Osteoblast (primary cell): ENCODE measurements around the gene SLC45A1. TPM values are rescaled to one million over a fixed set of nuclear protein-coding genes. Genes with fewer than 3 reads are reported as not detected.

Source experiments
- DNase-seq: peaks from one replicate; pipeline ENCODE4 v3.0.0; 2011; ENCODE audit warnings: low spot score, mixed read lengths; ENCODE audit not compliant: insufficient read length; ENCODE audit errors: missing footprints
- H2AFZ ChIP-seq: 2 replicates; pipeline ENCODE4 v1.6.0; 2011; ENCODE audit warnings: mild to moderate bottlenecking, low read length
- H3K27ac ChIP-seq: 2 replicates; pipeline ENCODE4 v1.5.1; 2011; ENCODE audit warnings: mild to moderate bottlenecking, low read depth, low read length, moderate library complexity
- H3K27me3 ChIP-seq: 2 replicates; pipeline ENCODE4 v1.6.0; 2012; ENCODE audit warnings: mild to moderate bottlenecking, control low read depth, inconsistent platforms, low read length, moderate library complexity; ENCODE audit not compliant: insufficient read depth
- H3K36me3 ChIP-seq: 2 replicates; pipeline ENCODE4 v1.5.1; 2011; ENCODE audit warnings: mild to moderate bottlenecking, low read length, control low read depth, moderate library complexity; ENCODE audit not compliant: insufficient read depth
- H3K4me1 ChIP-seq: 2 replicates; pipeline ENCODE4 v1.5.1; 2011; ENCODE audit warnings: mild to moderate bottlenecking, low read length, control low read depth, moderate library complexity; ENCODE audit not compliant: insufficient read depth
- H3K4me2 ChIP-seq: 2 replicates; pipeline ENCODE4 v1.6.0; 2011; ENCODE audit warnings: mild to moderate bottlenecking, low read length; ENCODE audit not compliant: insufficient read depth
- H3K4me3 ChIP-seq: fragments of 200-600 bp; sonication (generic); 3 replicates; pipeline ENCODE4 v1.5.1; 2012; ENCODE audit warnings: mild to moderate bottlenecking, low read length, inconsistent platforms; ENCODE audit not compliant: insufficient read depth
- H3K79me2 ChIP-seq: 2 replicates; pipeline ENCODE4 v1.6.0; 2012; ENCODE audit warnings: mild to moderate bottlenecking, low read length, control low read depth, inconsistent platforms; ENCODE audit not compliant: insufficient read depth
- H3K9me3 ChIP-seq: 2 replicates; pipeline ENCODE4 v1.5.1; 2011; ENCODE audit warnings: low read depth, low read length, control low read depth
- H4K20me1 ChIP-seq: 2 replicates; pipeline ENCODE4 v1.6.0; 2012; ENCODE audit warnings: mild to moderate bottlenecking, low read length, control low read depth; ENCODE audit not compliant: insufficient read depth
- CTCF ChIP-seq: IDR thresholded peaks from 2 replicates; pipeline ENCODE4 v1.5.1; 2011; ENCODE audit warnings: mild to moderate bottlenecking, low read depth, low read length, moderate library complexity; ENCODE audit errors: extremely low read depth
- total RNA-seq: library from RNA; depleted of rRNA; stranded (reverse); fragments of >200 nt; gene quantifications from 2 replicates; pipeline ENCODE4 v1.2.3, GENCODE V29; 2012

Gene SLC45A1
- total RNA-seq, 1 donor: 1.8 TPM

GRCh38 chr1:8339203-8339600 lies 21.3 kb downstream of the SLC45A1 start:
- Histone ChIP-seq H2AFZ (no peak overlapping the region), H3K4me2 (no peak overlapping the region), H4K20me1 (no peaks in the 10 kb centered on the region), H3K27me3 (no peaks in the 10 kb centered on the region), H3K36me3 (no peaks in the 10 kb centered on the region), H3K4me1 (peaks cover 13% of the 10 kb centered on the region), H3K9me3 (no peaks in the 10 kb centered on the region), H3K27ac (no peak overlapping the region), H3K79me2 (no peaks in the 10 kb centered on the region), H3K4me3 (no peak overlapping the region)
- no peak for DNase-seq
- TF ChIP-seq CTCF: no peak

- no peak for TF ChIP-seq CTCF
- H2AFZ ChIP-seq: no peak overlapping the region
These were observed 22.5 kb downstream of the SLC45A1 start for GRCh38 chr1:8340448-8340847.

GRCh38 chr1:8342325-8342724 lies 24.4 kb downstream of the SLC45A1 start:
- TF ChIP-seq CTCF: no peak
- H3K27ac ChIP-seq: no peak overlapping the region
- H3K4me1 ChIP-seq: peaks cover 13% of the 10 kb centered on the region
- H4K20me1 ChIP-seq: no peaks in the 10 kb centered on the region
- H3K4me2 ChIP-seq: no peak overlapping the region
- no peak overlapping the region for H2AFZ ChIP-seq
- no peak overlapping the region for H3K4me3 ChIP-seq
- H3K36me3 ChIP-seq: no peaks in the 10 kb centered on the region
- H3K79me2 ChIP-seq: no peaks in the 10 kb centered on the region
- H3K9me3 ChIP-seq: no peaks in the 10 kb centered on the region
- peak; percentile 55 for DNase-seq
- no peaks in the 10 kb centered on the region for H3K27me3 ChIP-seq

More at GRCh38 chr1:8340448-8340847, 22.5 kb downstream of the SLC45A1 start:
- no peak overlapping the region for H3K27ac ChIP-seq
- no peak for DNase-seq
- no peak overlapping the region for H3K4me3 ChIP-seq
- peaks cover 13% of the 10 kb centered on the region for H3K4me1 ChIP-seq
- no peaks in the 10 kb centered on the region for H3K9me3 ChIP-seq
- no peaks in the 10 kb centered on the region for H3K36me3 ChIP-seq
- no peaks in the 10 kb centered on the region for H4K20me1 ChIP-seq
- H3K27me3 ChIP-seq: no peaks in the 10 kb centered on the region
- no peaks in the 10 kb centered on the region for H3K79me2 ChIP-seq
- no peak overlapping the region for H3K4me2 ChIP-seq

GRCh38 chr1:8343044-8343443 lies 25.1 kb downstream of the SLC45A1 start:
- H2AFZ ChIP-seq: peak overlapping the region; percentile 70

More at GRCh38 chr1:8343044-8343443, 25.1 kb downstream of the SLC45A1 start:
- Histone ChIP-seq H3K9me3 (no peaks in the 10 kb centered on the region), H3K4me3 (peak overlapping the region; percentile 46), H3K27ac (peak overlapping the region; percentile 78), H3K4me1 (peaks cover 13% of the 10 kb centered on the region), H4K20me1 (no peaks in the 10 kb centered on the region), H3K27me3 (no peaks in the 10 kb centered on the region), H3K36me3 (no peaks in the 10 kb centered on the region), H3K79me2 (no peaks in the 10 kb centered on the region), H3K4me2 (peak overlapping the region; percentile 78)
- no peak for TF ChIP-seq CTCF
- DNase-seq: no peak
